ENCODE measurements around the gene CYP27A1.

DNA sequence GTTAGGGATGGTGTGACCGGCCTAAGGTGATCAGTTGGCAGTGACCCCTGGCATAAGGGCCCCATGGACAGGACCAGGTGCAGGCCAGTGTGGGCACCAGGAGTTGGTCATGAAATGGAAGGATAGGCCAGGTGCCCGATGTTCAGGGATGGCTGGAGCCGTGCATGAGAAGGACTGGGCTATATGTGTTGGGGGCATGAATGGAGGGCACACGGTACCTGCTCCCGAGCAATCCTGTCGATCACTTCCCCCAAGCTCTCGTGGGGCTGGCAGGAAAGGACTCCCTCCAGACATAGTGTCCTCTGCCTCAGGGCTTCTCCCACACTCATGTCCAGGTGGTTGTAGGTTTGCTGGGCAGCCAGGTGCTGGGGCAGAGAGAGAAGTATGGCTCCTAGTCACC lies 42.1 kb downstream of the CYP27A1 start:
- no peak for TF ChIP-seq MXI1 (IDR thresholded peaks at IDR 0.05; ENCODE audit: borderline replicate concordance, low read depth, low read length)
- TF ChIP-seq, protein P1, sequence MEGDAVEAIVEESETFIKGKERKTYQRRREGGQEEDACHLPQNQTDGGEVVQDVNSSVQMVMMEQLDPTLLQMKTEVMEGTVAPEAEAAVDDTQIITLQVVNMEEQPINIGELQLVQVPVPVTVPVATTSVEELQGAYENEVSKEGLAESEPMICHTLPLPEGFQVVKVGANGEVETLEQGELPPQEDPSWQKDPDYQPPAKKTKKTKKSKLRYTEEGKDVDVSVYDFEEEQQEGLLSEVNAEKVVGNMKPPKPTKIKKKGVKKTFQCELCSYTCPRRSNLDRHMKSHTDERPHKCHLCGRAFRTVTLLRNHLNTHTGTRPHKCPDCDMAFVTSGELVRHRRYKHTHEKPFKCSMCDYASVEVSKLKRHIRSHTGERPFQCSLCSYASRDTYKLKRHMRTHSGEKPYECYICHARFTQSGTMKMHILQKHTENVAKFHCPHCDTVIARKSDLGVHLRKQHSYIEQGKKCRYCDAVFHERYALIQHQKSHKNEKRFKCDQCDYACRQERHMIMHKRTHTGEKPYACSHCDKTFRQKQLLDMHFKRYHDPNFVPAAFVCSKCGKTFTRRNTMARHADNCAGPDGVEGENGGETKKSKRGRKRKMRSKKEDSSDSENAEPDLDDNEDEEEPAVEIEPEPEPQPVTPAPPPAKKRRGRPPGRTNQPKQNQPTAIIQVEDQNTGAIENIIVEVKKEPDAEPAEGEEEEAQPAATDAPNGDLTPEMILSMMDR (conservative IDR thresholded peaks at IDR 0.05; ENCODE audit: low read depth, low read length): no peak
- TF ChIP-seq, protein P2, sequence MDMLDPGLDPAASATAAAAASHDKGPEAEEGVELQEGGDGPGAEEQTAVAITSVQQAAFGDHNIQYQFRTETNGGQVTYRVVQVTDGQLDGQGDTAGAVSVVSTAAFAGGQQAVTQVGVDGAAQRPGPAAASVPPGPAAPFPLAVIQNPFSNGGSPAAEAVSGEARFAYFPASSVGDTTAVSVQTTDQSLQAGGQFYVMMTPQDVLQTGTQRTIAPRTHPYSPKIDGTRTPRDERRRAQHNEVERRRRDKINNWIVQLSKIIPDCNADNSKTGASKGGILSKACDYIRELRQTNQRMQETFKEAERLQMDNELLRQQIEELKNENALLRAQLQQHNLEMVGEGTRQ (IDR thresholded peaks at IDR 0.05; ENCODE audit: low read depth, low read length): no peak
- no peak for TF ChIP-seq RCOR1 (IDR thresholded peaks at IDR 0.05; ENCODE audit: insufficient replicate concordance, low read length)
- TF ChIP-seq POLR2A (IDR thresholded peaks at IDR 0.05; ENCODE audit: low read depth, low read length): no peak
- TF ChIP-seq RAD21 (IDR thresholded peaks at IDR 0.05; ENCODE audit: low read length): no peak
- no peak for TF ChIP-seq CHD1 (IDR thresholded peaks at IDR 0.05; ENCODE audit: low read depth, low read length)
- no peak for TF ChIP-seq FOS (IDR thresholded peaks at IDR 0.05; ENCODE audit: low read depth, low read length)
- TF ChIP-seq CEBPB (IDR thresholded peaks at IDR 0.05; ENCODE audit: low read depth, low read length): no peak

All from IMR-90 (cell line).